Lung (tissue), 12 donors: Measurements from ENCODE around the gene TYSND1. TPM values are rescaled to one million over a fixed set of nuclear protein-coding genes. Genes with fewer than 3 reads are reported as not detected.

Source experiments
- ATAC-seq: fragments of 200-7000 bp; cut with Tn5 transposase; one replicate; pipeline ENCODE4 v1.9.1; 2020; ENCODE audit warnings: moderate number of reproducible peaks; ENCODE audit not compliant: insufficient read depth, low FRiP score
- DNase-seq, 3 donors: peaks; one replicate each; pipeline ENCODE4 v3.0.0-alpha.2; 2013 to 2017
- H3K27ac ChIP-seq, 2 donors: one replicate each; pipeline ENCODE4 v1.5.1; 2013; ENCODE audit warnings: mild to moderate bottlenecking in 2 of 2, moderate library complexity in 2 of 2, control low read depth in 1 of 2, inconsistent platforms in 1 of 2, low read depth in 1 of 2, low read length in 1 of 2
- H3K27me3 ChIP-seq, 3 donors: one replicate each; pipeline ENCODE4 v1.5.1; 2013; ENCODE audit warnings: low read length in 2 of 3; ENCODE audit not compliant: control insufficient read depth in 3 of 3, insufficient read depth in 3 of 3
- H3K36me3 ChIP-seq, 4 donors: one replicate each; pipeline ENCODE4 v1.5.1; 2013; ENCODE audit warnings: low read length in 4 of 4, mild to moderate bottlenecking in 1 of 4, moderate library complexity in 1 of 4; ENCODE audit not compliant: control insufficient read depth in 4 of 4, insufficient read depth in 4 of 4
- H3K4me1 ChIP-seq, 5 donors: one replicate each; pipeline ENCODE4 v1.5.1; 2013; ENCODE audit warnings: low read length in 5 of 5, mild to moderate bottlenecking in 2 of 5, moderate library complexity in 1 of 5; ENCODE audit not compliant: control insufficient read depth in 5 of 5, insufficient read depth in 5 of 5
- H3K4me3 ChIP-seq: one replicate; pipeline ENCODE4 v1.5.1; 2013; ENCODE audit warnings: mild to moderate bottlenecking, control low read depth, moderate library complexity
- H3K9ac ChIP-seq, 2 donors: one replicate each; pipeline ENCODE4 v1.5.1; 2013; ENCODE audit warnings: low read length in 2 of 2, control low read depth in 1 of 2; ENCODE audit not compliant: insufficient read depth in 1 of 2
- H3K9me3 ChIP-seq, 4 donors: one replicate each; pipeline ENCODE4 v1.5.1; 2013; ENCODE audit warnings: low read length in 3 of 4, mild to moderate bottlenecking in 1 of 4, moderate library complexity in 1 of 4; ENCODE audit not compliant: control insufficient read depth in 4 of 4, insufficient read depth in 3 of 4
- CTCF ChIP-seq: IDR thresholded peaks from 2 replicates; pipeline ENCODE4 v1.5.1; 2012; ENCODE audit warnings: mild to moderate bottlenecking; ENCODE audit errors: control extremely low read depth, extremely low read depth
- WGBS, 2 donors: extraction: QIAGEN DNeasy Blood & Tissue Kit; methylation state at CpG; one replicate each; pipeline ENCODE4 v1.1.7; 2013; 5-methylcytosine and 5-hydroxymethylcytosine counted together
- polyA plus RNA-seq, 2 donors: library from polyadenylated mRNA; stranded (reverse); fragments of 200-250 nt; gene quantifications; one replicate each; pipeline ENCODE4 v1.2.1, GENCODE V29; 2013
- total RNA-seq, 2 donors: library from RNA; depleted of rRNA in 1 of 2; stranded (reverse); fragments of >200 nt in 1 of 2; gene quantifications; one replicate each; pipeline ENCODE4 v1.2.1, GENCODE V29; 2014 to 2021
- donor health status: control.
- donor health status: control.
- donor health status: Bipolar disorder and iron deficiency.
- donor health status: healthy.
- donor health status: DM: yes; HTN: yes; CAD: no.

TYSND1 gene
- total and polyA plus RNA-seq, 4 donors, result 7.5 to 14.9 (median 9.9) TPM

GRCh38 chr10:70097459-70097858 is 49.0 kb downstream of the TYSND1 start:
- no peak overlapping the region for H3K27ac ChIP-seq
- no peaks in the 10 kb centered on the region for H3K9me3 ChIP-seq
- H3K27me3 ChIP-seq, result no peaks in the 10 kb centered on the region
- no peak for ATAC-seq
- H3K36me3 ChIP-seq, result peaks cover 0 to 42% (median 22%) of the 10 kb centered on the region in 4 donors
- no peak overlapping the region for H3K4me3 ChIP-seq
- no peak for DNase-seq
- H3K4me1 ChIP-seq, result no peaks in the 10 kb centered on the region
- TF ChIP-seq CTCF, result no peak
- no peak overlapping the region for H3K9ac ChIP-seq

GRCh38 chr10:70096705-70097420 is 49.6 kb downstream of the TYSND1 start:
- no peaks in the 10 kb centered on the region for H3K27me3 ChIP-seq
- H3K9me3 ChIP-seq, result no peaks in the 10 kb centered on the region
- H3K4me1 ChIP-seq, result peaks cover 0 to 2% (median 0%) of the 10 kb centered on the region in 5 donors
- H3K36me3 ChIP-seq, result peaks cover 0 to 41% (median 22%) of the 10 kb centered on the region in 4 donors
- ATAC-seq (no peak), DNase-seq (no peak)
- TF ChIP-seq CTCF, result no peak
- H3K27ac ChIP-seq, result no peak overlapping the region
- H3K4me3 ChIP-seq, result no peak overlapping the region
- H3K9ac ChIP-seq, result no peak overlapping the region
- 93 to 96% methylated on average over 5 of the region's 5 CpGs for WGBS, 2 donors

GRCh38 chr10:70096016-70096704 is 50.3 kb downstream of the TYSND1 start:
- H3K27ac ChIP-seq, result no peak overlapping the region
- no peak for DNase-seq
- peaks cover 0 to 3% (median 0%) of the 10 kb centered on the region in 5 donors for H3K4me1 ChIP-seq
- H3K9ac ChIP-seq, result no peak overlapping the region
- ATAC-seq, result no peak
- no peak overlapping the region for H3K4me3 ChIP-seq
- TF ChIP-seq CTCF, result no peak
- peaks cover 0 to 37% (median 19%) of the 10 kb centered on the region in 4 donors for H3K36me3 ChIP-seq
- 76 to 84% methylated on average over 6 of the region's 6 CpGs for WGBS, 2 donors
- no peaks in the 10 kb centered on the region for H3K27me3 ChIP-seq
- no peaks in the 10 kb centered on the region for H3K9me3 ChIP-seq
